Lower leg skin (tissue), 4 donors: ENCODE measurements around the gene RHBDF1. TPM values are rescaled to one million over a fixed set of nuclear protein-coding genes. Genes with fewer than 3 reads are reported as not detected.

Experiments
- DNase-seq, 2 donors: peaks; one replicate each; pipeline ENCODE4 v3.0.0-alpha.2; 2019; ENCODE audit warnings: low spot score in 2 of 2
- H3K4me3 ChIP-seq: fragments of 200-600 bp; sonication (generic); 2 replicates; pipeline ENCODE4 v1.5.1; 2017; ENCODE audit warnings: mild to moderate bottlenecking, low read depth; ENCODE audit not compliant: poor library complexity, severe bottlenecking
- POLR2A ChIP-seq, 2 donors: fragments of 450-650 bp; IDR thresholded peaks; one replicate each; pipeline ENCODE4 v1.6.1; 2016 to 2017; ENCODE audit warnings: antibody characterized with exemption in 2 of 2, mild to moderate bottlenecking in 1 of 2, moderate library complexity in 1 of 2
- WGBS, 2 donors: methylation state at CpG; one replicate each; pipeline ENCODE4 v1.1.5; 2018; 5-methylcytosine and 5-hydroxymethylcytosine counted together
- intact Hi-C: fragments of 100-400 bp; cut with DNase I; formaldehyde crosslinking; loops from one replicate; pipeline ENCODE4 v1.15.0; 2023; ENCODE audit warnings: low total_unique reads
- total RNA-seq, 4 donors: library from RNA; depleted of rRNA; stranded (reverse); fragments of >200 nt; gene quantifications; one replicate each; pipeline ENCODE4 v1.1.0, GENCODE V29; 2016
- TF ChIP-seq, protein P1 (sequence below), 3 donors: fragments of 450-650 bp; IDR thresholded peaks; one replicate each; pipeline ENCODE4 v1.5.1; 2016; ENCODE audit warnings: antibody characterized with exemption in 3 of 3, mild to moderate bottlenecking in 3 of 3, moderate library complexity in 2 of 3

Gene RHBDF1
- total RNA-seq, 4 donors from 2014 or later: 38.6 to 45.9 (median 43.6) TPM

DNA sequence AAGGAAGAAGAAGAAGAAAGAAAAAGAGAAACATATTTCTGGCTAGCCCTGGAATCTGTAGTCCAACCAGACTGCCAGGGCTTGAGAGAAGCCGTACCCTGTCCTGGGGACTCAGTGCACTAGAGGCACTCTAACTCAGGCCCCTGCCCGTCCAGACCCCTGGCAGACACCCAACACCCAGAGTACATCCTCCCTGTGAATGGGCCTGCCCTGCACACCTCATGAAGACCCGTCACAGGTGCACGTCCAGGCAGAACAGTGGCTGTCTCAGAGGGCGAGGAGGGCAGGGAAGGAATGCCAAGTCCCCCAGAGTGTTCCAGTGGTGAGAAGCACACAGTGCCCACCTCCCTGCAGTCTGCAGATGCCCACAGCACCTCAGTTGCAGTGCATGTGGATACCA, 28.6 kb upstream of the RHBDF1 start:
- intact Hi-C loops: no loop called here
- H3K4me3 ChIP-seq: no peak overlapping the region
- TF ChIP-seq, protein P1, sequence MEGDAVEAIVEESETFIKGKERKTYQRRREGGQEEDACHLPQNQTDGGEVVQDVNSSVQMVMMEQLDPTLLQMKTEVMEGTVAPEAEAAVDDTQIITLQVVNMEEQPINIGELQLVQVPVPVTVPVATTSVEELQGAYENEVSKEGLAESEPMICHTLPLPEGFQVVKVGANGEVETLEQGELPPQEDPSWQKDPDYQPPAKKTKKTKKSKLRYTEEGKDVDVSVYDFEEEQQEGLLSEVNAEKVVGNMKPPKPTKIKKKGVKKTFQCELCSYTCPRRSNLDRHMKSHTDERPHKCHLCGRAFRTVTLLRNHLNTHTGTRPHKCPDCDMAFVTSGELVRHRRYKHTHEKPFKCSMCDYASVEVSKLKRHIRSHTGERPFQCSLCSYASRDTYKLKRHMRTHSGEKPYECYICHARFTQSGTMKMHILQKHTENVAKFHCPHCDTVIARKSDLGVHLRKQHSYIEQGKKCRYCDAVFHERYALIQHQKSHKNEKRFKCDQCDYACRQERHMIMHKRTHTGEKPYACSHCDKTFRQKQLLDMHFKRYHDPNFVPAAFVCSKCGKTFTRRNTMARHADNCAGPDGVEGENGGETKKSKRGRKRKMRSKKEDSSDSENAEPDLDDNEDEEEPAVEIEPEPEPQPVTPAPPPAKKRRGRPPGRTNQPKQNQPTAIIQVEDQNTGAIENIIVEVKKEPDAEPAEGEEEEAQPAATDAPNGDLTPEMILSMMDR (IDR thresholded peaks at IDR 0.05): no peak
- TF ChIP-seq POLR2A (IDR thresholded peaks at IDR 0.05): no peak
- DNase-seq: no peak
- WGBS, 2 donors: 81% methylated on average over 5 of the region's 5 CpGs

DNA sequence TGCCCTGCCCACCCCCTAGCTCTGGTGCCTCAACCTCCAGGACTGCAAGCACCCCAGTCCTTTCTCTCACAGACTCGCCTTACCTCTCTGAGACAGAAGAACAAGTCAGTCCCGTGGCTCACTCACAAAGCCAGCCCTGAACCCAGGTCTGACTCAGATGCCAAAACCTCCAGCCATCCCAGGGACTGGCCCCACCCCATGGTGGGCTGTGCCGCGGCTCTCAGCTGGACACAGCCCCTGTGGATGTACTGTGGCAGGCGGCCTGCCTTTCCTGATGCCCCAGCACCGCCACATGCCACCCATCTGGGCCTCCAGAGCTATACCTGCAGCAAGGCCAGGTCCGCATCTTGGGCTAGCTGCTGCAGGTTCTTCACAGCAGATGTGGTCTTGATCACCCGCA, 25.4 kb upstream of the RHBDF1 start:
- H3K4me3 ChIP-seq: no peak overlapping the region
- 81 to 83% methylated on average over 7 to 8 of the region's 8 CpGs for WGBS, 2 donors
- DNase-seq: no peak
- TF ChIP-seq, protein P1 (IDR thresholded peaks at IDR 0.05): no peak
- no peak for TF ChIP-seq POLR2A (IDR thresholded peaks at IDR 0.05)
- intact Hi-C loops: loop anchor here (2.0 kb wide), 1 partner anchor 33 kb away; no protein-coding TSS in a partner anchor

DNA sequence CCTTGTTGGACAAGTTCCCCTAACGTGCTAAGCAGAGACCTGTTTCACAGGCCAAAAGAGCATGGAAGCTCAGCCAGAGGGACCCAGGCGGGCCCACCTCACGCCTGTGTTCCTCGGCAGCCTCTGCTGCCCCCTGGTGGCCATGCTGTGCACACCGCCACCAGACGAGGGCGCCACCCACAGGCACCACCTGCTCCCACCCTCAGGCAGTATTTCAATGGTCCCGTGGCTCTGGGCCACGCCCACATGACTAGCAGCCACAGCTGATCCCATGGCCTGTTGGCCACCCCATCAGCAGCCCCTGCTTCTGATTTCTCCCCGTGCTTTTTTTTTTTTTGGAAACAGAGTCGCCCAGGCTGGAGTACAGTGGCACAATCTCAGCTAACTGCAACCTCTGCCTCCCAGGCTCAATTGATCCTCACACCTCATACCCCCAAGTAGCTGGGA, 24.5 kb upstream of the RHBDF1 start:
- WGBS, 2 donors: 7 to 11% methylated on average over 6 to 11 of the region's 11 CpGs
- no peak overlapping the region for H3K4me3 ChIP-seq
- intact Hi-C loops: loop anchor here (2.0 kb wide), 1 partner anchor 32 kb away; no protein-coding TSS in a partner anchor
- TF ChIP-seq, protein P1 (IDR thresholded peaks at IDR 0.05): peak in 2 of 3 donors; percentile 65 to 99
- TF ChIP-seq POLR2A (IDR thresholded peaks at IDR 0.05): no peak
- peak; percentile 91 to 98 for DNase-seq

DNA sequence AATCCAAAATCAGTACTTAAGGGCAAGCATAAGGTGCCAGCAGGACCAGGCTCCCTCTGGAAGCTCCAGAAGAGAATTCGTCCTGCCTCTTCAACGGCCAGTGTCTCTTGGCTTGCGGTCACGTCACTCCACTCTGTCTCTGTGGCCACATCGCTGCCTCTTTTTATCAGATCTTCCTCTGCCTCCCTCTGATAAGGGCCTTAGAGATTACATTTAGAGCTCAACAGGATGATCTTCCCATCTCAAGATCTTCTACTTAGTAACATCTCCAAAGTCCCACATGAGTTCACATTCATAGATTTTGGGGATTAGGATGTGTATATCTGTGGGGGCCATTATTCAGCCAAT, 22.5 kb upstream of the RHBDF1 start:
- TF ChIP-seq, protein P1 (IDR thresholded peaks at IDR 0.05): no peak
- TF ChIP-seq POLR2A (IDR thresholded peaks at IDR 0.05): no peak
- 91 to 93% methylated on average over 5 of the region's 5 CpGs for WGBS, 2 donors

DNA sequence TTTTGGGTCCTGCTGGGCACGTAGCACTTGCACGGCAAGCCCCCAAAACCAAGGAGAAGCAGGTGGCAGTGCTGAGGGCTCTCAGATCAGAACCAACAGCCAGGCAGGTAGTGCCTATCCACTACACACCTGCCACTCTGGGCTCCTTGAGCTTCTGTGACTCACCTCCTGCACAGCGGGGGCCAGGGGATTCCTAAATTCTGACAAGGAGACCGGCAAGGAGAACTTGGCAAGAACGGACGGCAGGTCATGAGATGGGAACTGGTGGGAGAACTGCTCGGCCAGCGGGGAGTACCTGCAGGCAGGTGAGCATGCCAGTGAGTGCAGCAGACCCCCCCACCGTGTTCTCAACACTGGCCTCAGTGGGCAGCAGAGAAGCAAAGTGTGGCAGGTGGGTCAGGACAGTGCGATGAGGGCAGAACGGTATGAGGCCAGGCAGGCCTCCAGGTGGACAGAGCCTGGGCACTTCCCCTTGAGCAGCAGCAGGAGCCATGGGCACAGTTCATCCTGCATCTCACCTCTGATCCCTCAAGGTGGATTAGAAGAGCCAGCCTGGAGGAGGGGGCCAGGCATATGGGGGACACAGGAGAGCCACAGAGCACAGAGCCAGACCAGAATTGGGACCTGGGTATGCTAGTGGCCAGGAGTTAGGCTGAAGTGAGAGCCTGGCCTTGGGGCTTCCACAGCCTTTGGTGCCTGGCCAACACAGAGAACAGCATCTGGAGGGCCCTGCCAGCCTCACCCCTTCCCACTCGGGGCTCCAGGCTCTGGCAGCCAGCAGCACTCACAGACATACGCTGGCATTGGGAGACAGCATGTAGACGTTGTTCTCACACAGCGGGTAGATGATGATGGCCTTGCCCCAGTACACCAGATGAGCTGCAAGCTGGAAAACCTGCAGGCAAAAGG, 20.3 kb upstream of the RHBDF1 start:
- peak in 1 of 2 donors; percentile 82 for DNase-seq
- TF ChIP-seq, protein P1 (IDR thresholded peaks at IDR 0.05): no peak
- no peak for TF ChIP-seq POLR2A (IDR thresholded peaks at IDR 0.05)
- intact Hi-C loops: no loop called here
- whole genome bisulfite sequencing, 2 donors: 87% methylated on average over 13 to 15 of the region's 15 CpGs
- no peak overlapping the region for H3K4me3 ChIP-seq

More for the DNA sequence above, 22.5 kb upstream of the RHBDF1 start:
- no peak overlapping the region for H3K4me3 ChIP-seq
- no peak for DNase-seq
- intact Hi-C loops: no loop called here
